Motor neuron (in vitro differentiated cells): ENCODE results near the gene CCDC17. TPM values are rescaled to one million over a fixed set of nuclear protein-coding genes. Genes with fewer than 3 reads are reported as not detected.
"Not testable (repeated sequence)": the region's sequence is repeated elsewhere in the genome, so short reads cannot be mapped to it uniquely, and the experiment has no call there.

Experiments
- ATAC-seq, 8 experiments: fragments of 200-7000 bp; cut with Tn5 transposase; replicated peaks in 6 of 8; 2 replicates each; pipeline ENCODE4 v1.8.0; 2021; ENCODE audit warnings: mild to moderate bottlenecking in 8 of 8, moderate library complexity in 8 of 8
- H3K27ac ChIP-seq, 2 donors: fragments of 250-450 bp; sonication (Bioruptor Pico); 2 replicates each; pipeline ENCODE4 v1.9.0; 2021; ENCODE audit warnings: antibody characterized with exemption in 2 of 2, mild to moderate bottlenecking in 2 of 2, moderate library complexity in 1 of 2
- H3K4me1 ChIP-seq, 2 donors: fragments of 250-450 bp; sonication (Bioruptor Pico); replicated peaks in 1 of 2; 2 replicates each; pipeline ENCODE4 v1.6.1; 2021; ENCODE audit warnings: antibody characterized with exemption in 2 of 2, mild to moderate bottlenecking in 2 of 2, moderate library complexity in 1 of 2
- H3K4me3 ChIP-seq, 5 donors: fragments of 250-450 bp; sonication (Bioruptor Pico); 2 replicates each; pipeline ENCODE4 v1.9.0; 2021; ENCODE audit warnings: antibody characterized with exemption in 5 of 5, mild to moderate bottlenecking in 5 of 5, moderate library complexity in 4 of 5
- WGBS, 10 experiments: fragments of 450-650 bp; shearing (Covaris generic); methylation state at CpG; one replicate each; pipeline ENCODE4 v1.0.0; 2022; 5-methylcytosine and 5-hydroxymethylcytosine counted together
- in situ Hi-C, 9 experiments: fragments of 400-800 bp; cut with MboI; loops; one replicate each; pipeline ENCODE4 v1.15.0; 2021; ENCODE audit warnings: low sequenced_read_pairs in 9 of 9, low pct_unique_long_range_greater_than_20kb in 2 of 9; ENCODE audit not compliant: unreplicated experiment in 9 of 9
- total RNA-seq, 8 experiments: library from RNA; unstranded; fragments of 300-600 nt; gene quantifications; 2 replicates each; pipeline versions ENCODE4 v1.2.3 to v1.2.4, GENCODE V29; 2022

The CCDC17 gene
- total RNA-seq, 8 experiments from 2014 or later = 0.15 to 4.8 (median 1.2) TPM

GRCh38 chr1:45617618-45618017, 6.2 kb downstream of the CCDC17 start:
- Histone ChIP-seq H3K4me3 (no peak overlapping the region), H3K27ac (no peak overlapping the region), H3K4me1 (no peaks in the 10 kb centered on the region)
- ATAC-seq = peak in 3 of 8 experiments; percentile 30 to 71 (median 53)
- 25 to 100% (median 92%) methylated on average over 1 to 4 of the region's 4 CpGs; no CpG with 5 or more reads in 1 of the 10 experiments for WGBS, 10 experiments
- in situ Hi-C loops = no loop called here

DNA sequence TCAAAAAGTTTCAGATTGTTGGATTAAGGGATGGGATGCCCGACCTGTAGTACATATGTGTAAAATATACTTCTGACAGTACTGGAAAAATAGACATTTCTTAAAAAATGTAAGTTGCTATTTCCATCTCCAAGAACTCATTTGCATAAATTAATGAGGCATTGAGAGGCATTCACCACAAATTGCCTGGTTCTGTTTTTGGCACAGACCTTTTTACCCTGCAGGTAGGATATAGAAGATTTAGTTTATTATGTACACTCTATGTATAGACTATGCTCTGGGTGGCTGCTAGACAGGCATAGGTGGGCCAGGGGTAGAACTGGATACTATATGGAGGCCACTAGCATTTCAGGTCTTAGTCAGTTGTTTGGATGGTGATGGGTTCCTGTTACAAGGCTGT, 8.0 kb downstream of the CCDC17 start:
- in situ Hi-C loops = no loop called here
- H3K27ac ChIP-seq = no peak overlapping the region

GRCh38 chr1:45612941-45613579, 10.8 kb downstream of the CCDC17 start:
- in situ Hi-C loops = no loop called here
- ATAC-seq = no peak
- Histone ChIP-seq H3K27ac (no peak overlapping the region), H3K4me3 (no peak overlapping the region), H3K4me1 (no peaks in the 10 kb centered on the region)
- WGBS, 10 experiments = 75 to 100% (median 90%) methylated on average over 2 to 8 of the region's 8 CpGs

More for the DNA sequence above, 8.0 kb downstream of the CCDC17 start:
- Histone ChIP-seq H3K4me1 (no peaks in the 10 kb centered on the region), H3K4me3 (no peak overlapping the region)
- no peak for ATAC-seq
- WGBS, 10 experiments = 44 to 100% (median 100%) methylated on average over 1 of the region's 1 CpG

- no peak overlapping the region for H3K4me3 ChIP-seq
- in situ Hi-C loops = no loop called here
- ATAC-seq = no peak
- WGBS, 10 experiments = 74 to 100% (median 96%) methylated on average over 1 to 10 of the region's 10 CpGs; no CpG with 5 or more reads in 2 of the 10 experiments
- no peaks in the 10 kb centered on the region for H3K4me1 ChIP-seq
- H3K27ac ChIP-seq = no peak overlapping the region
These were observed 13.1 kb downstream of the CCDC17 start for GRCh38 chr1:45610589-45611226.

DNA sequence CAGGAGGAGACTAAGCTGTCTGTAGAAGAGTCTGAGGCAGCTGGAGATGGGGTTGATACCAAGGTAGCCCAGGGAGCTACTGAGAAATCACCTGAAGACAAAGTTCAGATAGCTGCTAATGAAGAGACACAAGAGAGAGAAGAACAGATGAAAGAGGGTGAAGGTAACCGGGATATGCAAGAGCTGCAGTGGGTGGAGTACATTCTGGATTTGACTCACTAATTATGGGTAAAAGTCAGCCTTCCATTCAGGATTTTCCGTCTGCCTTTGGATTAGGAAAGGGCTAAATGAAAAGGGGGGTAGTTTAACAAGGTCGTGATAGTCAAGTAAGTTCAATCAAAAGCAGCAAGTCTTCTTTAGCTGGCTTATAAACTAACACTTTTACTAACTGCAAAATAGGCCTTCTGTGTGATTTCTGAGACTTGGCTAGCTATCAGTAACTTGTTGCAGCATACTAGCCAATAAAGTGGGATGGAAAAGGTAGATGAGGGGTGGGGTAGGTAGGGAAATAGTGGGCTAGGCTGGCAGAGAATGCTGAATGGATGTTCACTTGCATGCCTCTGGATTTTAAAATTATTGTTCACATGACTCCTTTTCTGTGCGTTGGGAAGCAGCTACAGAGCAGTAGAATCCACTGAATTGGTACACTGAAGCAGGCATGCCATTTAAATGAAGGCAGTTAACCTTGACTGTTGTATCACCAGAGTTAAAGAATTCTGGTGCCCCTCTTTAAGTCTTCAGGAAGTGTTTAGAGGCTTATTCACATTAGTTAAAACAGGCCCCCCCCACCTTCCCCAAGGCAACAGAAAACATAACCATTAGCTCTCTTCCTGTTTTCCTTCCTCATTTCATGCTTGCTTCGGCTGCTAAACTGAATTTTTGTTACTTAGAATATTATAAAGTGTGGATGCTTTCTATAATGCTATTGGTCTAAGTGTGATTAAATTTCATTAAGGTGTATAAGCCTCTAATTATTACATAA, 15.4 kb downstream of the CCDC17 start:
- Histone ChIP-seq H3K4me3 (no peak overlapping the region), H3K27ac (no peak overlapping the region), H3K4me1 (no peaks in the 10 kb centered on the region)
- ATAC-seq = peak in 3 of 8 experiments; percentile 82 to 94 (median 85)
- in situ Hi-C loops = no loop called here
- 44 to 100% (median 93%) methylated on average over 1 to 5 of the region's 5 CpGs for WGBS, 10 experiments

GRCh38 chr1:45607404-45608074, 16.3 kb downstream of the CCDC17 start:
- in situ Hi-C loops = no loop called here
- Histone ChIP-seq H3K27ac (no peak overlapping the region), H3K4me1 (no peaks in the 10 kb centered on the region), H3K4me3 (no peak overlapping the region)
- peak in 3 of 8 experiments; percentile 21 to 70 (median 24) for ATAC-seq
- WGBS, 10 experiments = 20 to 100% (median 81%) methylated on average over 1 to 6 of the region's 6 CpGs; no CpG with 5 or more reads in 1 of the 10 experiments

- WGBS, 10 experiments = 65 to 100% (median 98%) methylated on average over 1 to 2 of the region's 2 CpGs
These were observed 19.6 kb downstream of the CCDC17 start for GRCh38 chr1:45604239-45604638.

GRCh38 chr1:45596765-45597164, 27.1 kb downstream of the CCDC17 start:
- in situ Hi-C loops, H3K4me1 ChIP-seq, H3K4me3 ChIP-seq, ATAC-seq, H3K27ac ChIP-seq: not testable (repeated sequence)
- WGBS, 10 experiments = 83 to 100% (median 96%) methylated on average over 1 to 8 of the region's 8 CpGs; no CpG with 5 or more reads in 1 of the 10 experiments

More at GRCh38 chr1:45604239-45604638, 19.6 kb downstream of the CCDC17 start:
- Histone ChIP-seq H3K4me3 (no peak overlapping the region), H3K4me1 (no peaks in the 10 kb centered on the region), H3K27ac (no peak overlapping the region)
- in situ Hi-C loops = no loop called here
- no peak for ATAC-seq

- Histone ChIP-seq H3K4me3 (no peak overlapping the region), H3K27ac (no peak overlapping the region), H3K4me1 (no peaks in the 10 kb centered on the region)
- no peak for ATAC-seq
- in situ Hi-C loops = no loop called here
- 71 to 100% (median 100%) methylated on average over 1 to 4 of the region's 4 CpGs; no CpG with 5 or more reads in 5 of the 10 experiments for WGBS, 10 experiments
These were observed 29.4 kb downstream of the CCDC17 start for GRCh38 chr1:45594412-45594811.

DNA sequence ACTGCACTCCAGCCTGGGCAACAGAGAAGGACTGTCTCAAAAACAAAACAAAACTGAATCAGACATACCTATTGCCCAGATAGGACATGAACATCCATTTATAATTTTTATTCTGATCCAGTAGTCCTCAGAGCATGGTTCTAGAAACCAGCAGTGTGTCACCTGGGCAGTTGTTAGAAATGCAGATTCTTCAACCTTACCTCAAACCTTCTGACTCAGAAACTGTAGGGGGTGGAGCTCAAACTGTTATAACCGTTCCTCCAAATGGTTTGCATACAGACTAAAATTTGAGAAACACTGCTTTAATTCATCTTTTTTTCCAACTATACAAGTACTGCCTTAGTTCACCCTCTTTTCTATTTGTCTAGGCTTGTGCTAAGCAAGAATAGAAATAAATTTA, 34.0 kb downstream of the CCDC17 start:
- H3K4me1 ChIP-seq = peaks cover 3 to 6% of the 10 kb centered on the region in 2 donors
- no peak overlapping the region for H3K4me3 ChIP-seq
- no peak for ATAC-seq
- 88 to 100% (median 100%) methylated on average over 1 of the region's 1 CpG; no CpG with 5 or more reads in 5 of the 10 experiments for WGBS, 10 experiments
- in situ Hi-C loops = no loop called here
- H3K27ac ChIP-seq = no peak overlapping the region

DNA sequence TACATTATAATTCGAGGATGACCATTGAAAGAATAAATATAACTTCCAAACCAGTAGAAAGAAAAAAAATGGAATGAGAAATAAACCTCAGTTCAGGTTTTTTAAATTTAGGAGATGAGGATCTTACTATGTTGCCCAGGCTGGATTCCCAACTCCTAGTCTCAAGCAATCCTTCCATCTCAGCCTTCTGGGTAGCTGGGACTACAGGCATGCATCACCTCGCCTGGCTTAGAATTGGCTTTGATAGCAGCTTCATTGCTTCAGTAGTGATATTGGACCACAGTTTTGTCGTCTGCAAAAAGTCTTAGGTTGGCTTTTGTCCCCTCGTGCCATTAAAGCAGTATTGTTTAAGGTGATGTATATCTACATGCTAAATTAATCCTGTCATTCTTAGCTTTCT, 37.1 kb downstream of the CCDC17 start:
- WGBS, 10 experiments = 69 to 100% (median 87%) methylated on average over 1 to 4 of the region's 4 CpGs
- in situ Hi-C loops = no loop called here
- Histone ChIP-seq H3K27ac (no peak overlapping the region), H3K4me1 (peaks cover 3 to 6% of the 10 kb centered on the region in 2 donors), H3K4me3 (no peak overlapping the region)
- no peak for ATAC-seq

DNA sequence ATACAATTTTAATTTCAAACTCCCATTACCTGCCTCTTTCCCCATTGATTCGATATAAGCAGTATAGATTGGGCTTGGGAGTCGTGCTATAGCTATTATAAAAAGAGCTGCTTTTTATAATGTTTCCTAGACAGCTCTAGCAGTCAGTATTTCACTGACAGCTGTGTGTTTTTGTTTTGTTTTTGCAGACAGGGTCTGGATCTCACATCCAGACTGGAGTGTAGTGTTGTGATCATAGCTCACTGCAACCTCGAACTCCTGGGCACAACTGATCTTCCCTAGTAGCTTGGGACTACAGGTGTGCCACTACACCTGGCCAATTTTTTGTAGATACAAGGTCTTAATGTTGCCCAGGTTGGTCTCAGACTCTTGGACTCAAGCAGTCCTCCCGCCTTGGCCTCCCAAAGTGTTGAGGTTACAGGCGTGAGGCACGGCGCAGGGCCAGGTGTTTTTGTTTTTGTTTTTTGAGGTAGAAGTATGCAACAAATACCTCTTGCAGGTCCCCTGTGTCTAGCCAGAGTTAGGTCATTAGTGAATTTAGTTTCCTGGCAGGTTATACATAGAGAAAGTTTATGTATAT, 38.3 kb downstream of the CCDC17 start:
- 0 to 45% (median 33%) methylated on average over 1 to 7 of the region's 7 CpGs for WGBS, 10 experiments
- ATAC-seq = no peak
- H3K4me1 ChIP-seq = peaks cover 3 to 6% of the 10 kb centered on the region in 2 donors
- no peak overlapping the region for H3K27ac ChIP-seq
- in situ Hi-C loops = no loop called here
- peak overlapping the region; percentile 75 to 94 (median 89) for H3K4me3 ChIP-seq
